ENCODE data around the gene TRA2A. TPM values are rescaled to one million over a fixed set of nuclear protein-coding genes. Genes with fewer than 3 reads are reported as not detected.

Gene TRA2A
- total and polyA plus RNA-seq, 11 donors, result 13.2 to 55.7 (median 32.5) TPM

DNA sequence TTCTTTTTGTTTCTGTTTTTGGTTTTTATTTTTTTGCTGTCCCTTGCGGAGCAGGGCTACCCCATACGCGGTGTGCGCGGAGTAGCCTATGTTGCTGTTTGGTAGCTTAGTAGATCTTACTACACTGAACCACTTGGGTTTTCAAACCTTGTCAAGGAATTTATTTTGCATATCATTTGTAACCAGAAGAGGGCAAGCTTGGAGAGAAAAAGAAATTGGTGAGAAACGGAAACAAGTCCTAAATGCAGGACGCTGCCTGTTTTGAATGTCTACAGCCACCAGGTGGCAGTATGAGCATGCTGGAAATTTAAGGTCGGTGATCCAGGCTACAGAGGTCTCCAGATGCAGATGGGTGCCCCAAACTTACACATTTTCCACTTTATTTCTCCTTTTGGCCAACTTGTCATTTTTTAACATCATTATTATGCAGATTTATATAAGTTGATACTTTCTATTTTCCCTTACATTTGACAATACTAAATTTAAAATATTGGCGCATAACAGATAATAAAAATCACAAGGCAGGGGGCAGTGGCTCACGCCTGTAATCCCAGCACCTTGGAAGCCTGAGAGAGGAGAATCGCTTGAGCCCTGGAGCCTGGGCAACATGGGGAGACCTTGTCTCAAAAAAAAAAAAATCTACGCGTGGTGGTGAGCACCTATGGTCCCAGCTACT is 15.3 kb upstream of the TRA2A start:
- 43 to 47% (median 45%) methylated on average over 13 of the region's 13 CpGs for WGBS, 4 donors
- ATAC-seq (peak in 3 of 4 donors; percentile 79 to 86 (median 83)), DNase-seq (peak in 4 of 5 donors; percentile 45 to 65 (median 60))
- intact Hi-C loops (cut with DNase I), result loop anchor here in 4 of 10 donors (1.0 to 10.0 kb wide), 5 partner anchors 165 to 1118 kb away; partner anchors contain the start of gene STK31 (in 1 of the 4)
- H3K27ac ChIP-seq, result no peak overlapping the region
- no peaks in the 10 kb centered on the region for H3K27me3 ChIP-seq
- H3K9me3 ChIP-seq, result peaks cover 0 to 6% (median 0%) of the 10 kb centered on the region in 12 donors
- H3K4me1 ChIP-seq, result no peaks in the 10 kb centered on the region
- no peaks in the 10 kb centered on the region for H3K36me3 ChIP-seq
- TF ChIP-seq, protein P1, sequence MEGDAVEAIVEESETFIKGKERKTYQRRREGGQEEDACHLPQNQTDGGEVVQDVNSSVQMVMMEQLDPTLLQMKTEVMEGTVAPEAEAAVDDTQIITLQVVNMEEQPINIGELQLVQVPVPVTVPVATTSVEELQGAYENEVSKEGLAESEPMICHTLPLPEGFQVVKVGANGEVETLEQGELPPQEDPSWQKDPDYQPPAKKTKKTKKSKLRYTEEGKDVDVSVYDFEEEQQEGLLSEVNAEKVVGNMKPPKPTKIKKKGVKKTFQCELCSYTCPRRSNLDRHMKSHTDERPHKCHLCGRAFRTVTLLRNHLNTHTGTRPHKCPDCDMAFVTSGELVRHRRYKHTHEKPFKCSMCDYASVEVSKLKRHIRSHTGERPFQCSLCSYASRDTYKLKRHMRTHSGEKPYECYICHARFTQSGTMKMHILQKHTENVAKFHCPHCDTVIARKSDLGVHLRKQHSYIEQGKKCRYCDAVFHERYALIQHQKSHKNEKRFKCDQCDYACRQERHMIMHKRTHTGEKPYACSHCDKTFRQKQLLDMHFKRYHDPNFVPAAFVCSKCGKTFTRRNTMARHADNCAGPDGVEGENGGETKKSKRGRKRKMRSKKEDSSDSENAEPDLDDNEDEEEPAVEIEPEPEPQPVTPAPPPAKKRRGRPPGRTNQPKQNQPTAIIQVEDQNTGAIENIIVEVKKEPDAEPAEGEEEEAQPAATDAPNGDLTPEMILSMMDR (IDR thresholded peaks at IDR 0.05), result peak; percentile 89 to 97 (median 94)
- no peak for TF ChIP-seq POLR2A (IDR thresholded peaks at IDR 0.05)
- no peak overlapping the region for H3K4me3 ChIP-seq

DNA sequence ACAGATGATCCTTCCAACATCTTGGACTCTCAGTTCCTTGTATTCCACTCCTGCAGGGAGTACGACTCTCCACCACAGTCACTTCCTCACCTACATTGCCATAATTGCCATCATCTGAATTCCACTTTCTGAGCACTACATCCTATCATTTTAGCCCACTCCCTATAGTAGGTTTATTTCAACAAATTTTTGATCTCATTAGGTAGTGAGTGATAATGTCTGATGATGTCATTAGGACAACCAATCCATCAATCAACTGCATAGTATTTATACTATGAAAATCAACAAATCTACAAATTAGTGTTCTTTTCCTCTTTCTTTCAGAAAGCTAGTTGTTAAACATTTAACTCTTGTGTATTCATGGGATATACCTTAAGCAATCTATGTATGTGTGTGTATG is 13.7 kb upstream of the TRA2A start:
- H3K27ac ChIP-seq, result no peak overlapping the region
- peaks cover 0 to 6% (median 0%) of the 10 kb centered on the region in 12 donors for H3K9me3 ChIP-seq
- no peak overlapping the region for H3K4me3 ChIP-seq
- TF ChIP-seq, protein P1 (IDR thresholded peaks at IDR 0.05), result no peak
- no peak for TF ChIP-seq POLR2A (IDR thresholded peaks at IDR 0.05)
- DNase-seq (no peak), ATAC-seq (no peak)
- H3K36me3 ChIP-seq, result no peaks in the 10 kb centered on the region
- no peaks in the 10 kb centered on the region for H3K27me3 ChIP-seq
- WGBS, 4 donors, result 56 to 58% (median 57%) methylated on average over 1 of the region's 1 CpG
- H3K4me1 ChIP-seq, result no peaks in the 10 kb centered on the region
- intact Hi-C loops (cut with DNase I), result loop anchor here in 3 of 10 donors (5.0 to 10.0 kb wide), 3 partner anchors 167 to 1119 kb away; partner anchors contain the start of gene STK31 (in 1 of the 3)

DNA sequence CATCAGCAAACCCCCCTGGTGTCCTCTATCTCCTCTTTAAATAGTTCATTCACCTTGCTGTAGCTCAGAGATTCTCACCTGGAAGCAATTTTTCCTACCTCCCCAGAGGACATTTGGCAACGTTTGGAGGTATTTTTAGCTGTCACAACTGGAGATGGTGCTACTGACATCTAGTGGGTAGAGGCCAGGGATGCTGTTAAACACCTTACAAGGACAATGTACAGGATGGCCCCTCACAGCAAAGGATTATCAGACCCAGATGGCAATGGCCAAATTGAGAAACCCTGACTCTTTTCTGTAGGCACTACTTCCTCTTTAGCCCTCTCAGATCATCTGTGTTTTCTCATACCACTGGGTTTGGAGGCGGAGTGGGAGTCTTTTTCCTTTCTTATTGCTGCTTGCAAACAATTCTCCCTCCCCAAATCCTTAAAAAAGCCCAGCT is 13.2 kb upstream of the TRA2A start:
- Histone ChIP-seq H3K27me3 (no peaks in the 10 kb centered on the region), H3K4me1 (no peaks in the 10 kb centered on the region), H3K36me3 (no peaks in the 10 kb centered on the region), H3K4me3 (no peak overlapping the region), H3K27ac (no peak overlapping the region), H3K9me3 (peaks cover 0 to 6% (median 0%) of the 10 kb centered on the region in 12 donors)
- 17 to 39% (median 28%) methylated on average over 2 of the region's 2 CpGs for WGBS, 4 donors
- TF ChIP-seq POLR2A (IDR thresholded peaks at IDR 0.05), result no peak
- TF ChIP-seq, protein P1 (IDR thresholded peaks at IDR 0.05), result peak in 7 of 12 donors; percentile 6 to 41 (median 15)
- ATAC-seq (no peak), DNase-seq (no peak)
- intact Hi-C loops (cut with DNase I), result loop anchor here in 3 of 10 donors (5.0 to 10.0 kb wide), 3 partner anchors 167 to 1120 kb away; partner anchors contain the start of gene STK31 (in 1 of the 3)

DNA sequence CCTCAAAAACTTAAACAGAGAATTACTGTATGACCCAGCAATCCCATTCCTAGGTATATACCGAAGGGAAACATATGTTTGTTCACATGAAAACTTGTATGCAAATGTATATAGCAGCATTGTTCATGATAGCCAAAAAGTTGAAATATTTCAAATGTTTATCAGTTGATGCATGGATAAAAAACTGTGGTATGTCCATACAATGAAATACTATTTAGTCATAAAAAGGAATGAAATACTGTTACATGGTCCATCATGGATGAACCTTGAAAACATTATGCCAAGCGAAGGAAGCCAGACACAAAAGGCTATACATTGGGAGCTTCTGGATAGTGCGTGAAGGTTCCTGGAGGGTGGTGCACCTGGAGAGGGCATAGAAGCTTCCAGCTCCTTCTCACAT is 11.0 kb upstream of the TRA2A start:
- intact Hi-C loops (cut with DNase I), result loop anchor here in 3 of 10 donors (10.0 kb wide), 2 partner anchors 268 to 1122 kb away; no protein-coding TSS in a partner anchor
- no peaks in the 10 kb centered on the region for H3K27me3 ChIP-seq
- H3K4me1 ChIP-seq, result peaks cover 0 to 5% (median 0%) of the 10 kb centered on the region in 12 donors
- no peak for TF ChIP-seq POLR2A (IDR thresholded peaks at IDR 0.05)
- TF ChIP-seq, protein P1 (IDR thresholded peaks at IDR 0.05), result no peak
- H3K36me3 ChIP-seq, result no peaks in the 10 kb centered on the region
- DNase-seq (no peak), ATAC-seq (no peak)
- H3K9me3 ChIP-seq, result peaks cover 0 to 6% (median 0%) of the 10 kb centered on the region in 12 donors
- no peak overlapping the region for H3K27ac ChIP-seq
- no peak overlapping the region for H3K4me3 ChIP-seq
- WGBS, 4 donors, result 96 to 99% (median 98%) methylated on average over 3 of the region's 3 CpGs

All from heart left ventricle (tissue), 16 donors.